Keratinocyte (primary cell): ENCODE data around the gene SMIM38. TPM values are rescaled to one million over a fixed set of nuclear protein-coding genes. Genes with fewer than 3 reads are reported as not detected.
"Not testable (repeated sequence)": the region's sequence is repeated elsewhere in the genome, so short reads cannot be mapped to it uniquely, and the experiment has no call there.

Experiments used
- DNase-seq: peaks from one replicate; pipeline ENCODE4 v3.0.0-alpha.2; 2011; ENCODE audit warnings: low read depth, missing footprints, low spot score
- FAIRE-seq: peaks from 2 replicates; lab custom pipeline; 2011; peaks lifted over from hg19 to GRCh38; lab: Jason Lieb, UNC
- H2AFZ ChIP-seq: 2 replicates; pipeline ENCODE4 v1.6.0; 2012; ENCODE audit warnings: low read length, control low read depth, inconsistent platforms; ENCODE audit not compliant: control insufficient read depth
- H3K27ac ChIP-seq: 2 replicates; pipeline ENCODE4 v1.5.1; 2011; ENCODE audit warnings: low read length; ENCODE audit not compliant: control insufficient read depth, insufficient read depth
- H3K27me3 ChIP-seq: 3 replicates; pipeline ENCODE4 v1.6.0; 2011; ENCODE audit warnings: low read length; ENCODE audit not compliant: control insufficient read depth, insufficient read depth; ENCODE audit errors: extremely low read depth
- H3K36me3 ChIP-seq, 2 experiments: 2 replicates in 1 of 2; 3 replicates in 1 of 2; pipeline ENCODE4 v1.5.1; 2011; ENCODE audit warnings: low read length in 2 of 2, mild to moderate bottlenecking in 1 of 2; ENCODE audit not compliant: control insufficient read depth in 2 of 2, insufficient read depth in 2 of 2; ENCODE audit errors: extremely low read depth in 1 of 2
- H3K4me1 ChIP-seq: 3 replicates; pipeline ENCODE4 v1.5.1; 2011; ENCODE audit warnings: low read length; ENCODE audit not compliant: control insufficient read depth, insufficient read depth; ENCODE audit errors: extremely low read depth
- H3K4me2 ChIP-seq: 3 replicates; pipeline ENCODE4 v1.6.0; 2011; ENCODE audit warnings: low read depth, low read length; ENCODE audit not compliant: control insufficient read depth, insufficient read depth; ENCODE audit errors: extremely low read depth
- H3K4me3 ChIP-seq, 3 experiments: fragments of 200-600 bp in 1 of 3; sonication (generic) in 1 of 3; 2 replicates in 2 of 3; 3 replicates in 1 of 3; pipeline ENCODE4 v1.5.1; 2011 to 2016; ENCODE audit warnings: low read length in 3 of 3, mild to moderate bottlenecking in 3 of 3, control low read depth in 2 of 3, inconsistent platforms in 1 of 3, low read depth in 1 of 3, mixed read lengths in 1 of 3, mixed run types in 1 of 3, moderate library complexity in 1 of 3; ENCODE audit not compliant: control insufficient read depth in 2 of 3, insufficient read depth in 2 of 3; ENCODE audit errors: extremely low read depth in 1 of 3
- H3K79me2 ChIP-seq: 2 replicates; pipeline ENCODE4 v1.6.0; 2012; ENCODE audit warnings: low read length; ENCODE audit not compliant: control insufficient read depth, insufficient read depth
- H3K9ac ChIP-seq: 3 replicates; pipeline ENCODE4 v1.6.0; 2011; ENCODE audit warnings: low read length; ENCODE audit not compliant: control insufficient read depth, insufficient read depth; ENCODE audit errors: extremely low read depth
- H3K9me1 ChIP-seq: 3 replicates; pipeline ENCODE4 v1.6.0; 2011; ENCODE audit warnings: low read length; ENCODE audit not compliant: control insufficient read depth, insufficient read depth; ENCODE audit errors: extremely low read depth
- H3K9me3 ChIP-seq: 2 replicates; pipeline ENCODE4 v1.5.1; 2012; ENCODE audit warnings: low read depth, low read length; ENCODE audit not compliant: control insufficient read depth
- H4K20me1 ChIP-seq: 3 replicates; pipeline ENCODE4 v1.6.0; 2011; ENCODE audit warnings: low read length; ENCODE audit not compliant: control insufficient read depth, insufficient read depth; ENCODE audit errors: extremely low read depth
- CTCF ChIP-seq, 3 experiments: IDR thresholded peaks in 1 of 3; conservative IDR thresholded peaks in 1 of 3; optimal IDR thresholded peaks in 1 of 3; 2 replicates in 2 of 3; 3 replicates in 1 of 3; pipeline versions ENCODE3 to v1.5.1; 2011; ENCODE audit warnings: low read length in 3 of 3, mild to moderate bottlenecking in 3 of 3, moderate library complexity in 2 of 3, control low read depth in 1 of 3, inconsistent platforms in 1 of 3; ENCODE audit not compliant: insufficient read depth in 2 of 3; ENCODE audit errors: extremely low read depth in 1 of 3
- EZH2 ChIP-seq: IDR thresholded peaks from one replicate; pipeline ENCODE4 v1.6.1; 2012; ENCODE audit warnings: inconsistent platforms, mild to moderate bottlenecking, low read length, moderate library complexity
- dilution Hi-C: fragments of 300-500 bp; cut with MboI; formaldehyde crosslinking; loops from one replicate; pipeline ENCODE4 v1.7.0; 2020; ENCODE audit warnings: low sequenced_read_pairs; ENCODE audit not compliant: extremely low pct_ligation_motif_present
- polyA plus RNA-seq, 5 experiments: library from polyadenylated mRNA; depleted of rRNA in 3 of 5; stranded (reverse) in 3 of 5; stranded (forward) in 1 of 5; unstranded in 1 of 5; fragments of >200 nt; gene quantifications; 1 replicate in 1 of 5; 2 replicates in 3 of 5; 3 replicates in 1 of 5; pipeline versions ENCODE4 v1.2.1 to v1.2.3, GENCODE V29; 2011 to 2012; ENCODE audit warnings: missing spikeins in 2 of 5, low read depth in 1 of 5, low replicate concordance in 1 of 5

Gene SMIM38
- polyA plus RNA-seq, 1 donor (not counting 4 experiments of a cell fraction or from before 2014, with no cell fraction given), result not detected

DNA sequence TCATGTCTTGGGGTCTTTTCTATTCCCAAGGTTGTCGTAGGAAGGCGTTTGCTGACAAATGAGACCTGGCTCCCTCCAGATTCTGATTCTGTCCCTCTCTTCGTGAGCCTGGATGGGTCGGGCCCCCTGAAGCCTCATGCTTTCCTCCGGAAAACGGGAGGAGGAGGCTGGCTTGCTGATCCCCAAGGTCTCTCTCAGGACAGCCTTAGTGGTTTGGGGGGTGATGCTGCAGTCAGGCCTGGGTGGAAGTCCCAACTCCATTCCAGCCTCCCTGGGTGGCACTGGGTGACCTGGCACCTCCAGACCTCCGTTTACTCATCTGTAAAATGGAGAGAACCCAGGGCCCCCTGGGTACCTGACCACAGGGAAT lies 23.4 kb upstream of the SMIM38 start:
- dilution Hi-C loops, result no loop called here
- no peaks in the 10 kb centered on the region for H3K27me3 ChIP-seq
- H3K9me1 ChIP-seq, result no peaks in the 10 kb centered on the region
- H3K27ac ChIP-seq, result no peak overlapping the region
- TF ChIP-seq EZH2 (no peak), CTCF (optimal IDR thresholded peaks at IDR 0.05 in 1 of 3, IDR thresholded peaks at IDR 0.05 in 1 of 3, conservative IDR thresholded peaks at IDR 0.05 in 1 of 3; ENCODE audit: extremely low read depth in 1 of 3, insufficient read depth in 2 of 3, low read length in 3 of 3) (no peak)
- no peaks in the 10 kb centered on the region for H3K4me1 ChIP-seq
- no peak overlapping the region for H3K9ac ChIP-seq
- H3K36me3 ChIP-seq, result no peaks in the 10 kb centered on the region
- H3K4me2 ChIP-seq, result no peak overlapping the region
- H2AFZ ChIP-seq, result no peak overlapping the region
- H4K20me1 ChIP-seq, result no peaks in the 10 kb centered on the region
- peaks cover 3% of the 10 kb centered on the region for H3K9me3 ChIP-seq
- H3K4me3 ChIP-seq, result no peak overlapping the region
- H3K79me2 ChIP-seq, result no peaks in the 10 kb centered on the region
- DNase-seq (no peak), FAIRE-seq (no peak)

DNA sequence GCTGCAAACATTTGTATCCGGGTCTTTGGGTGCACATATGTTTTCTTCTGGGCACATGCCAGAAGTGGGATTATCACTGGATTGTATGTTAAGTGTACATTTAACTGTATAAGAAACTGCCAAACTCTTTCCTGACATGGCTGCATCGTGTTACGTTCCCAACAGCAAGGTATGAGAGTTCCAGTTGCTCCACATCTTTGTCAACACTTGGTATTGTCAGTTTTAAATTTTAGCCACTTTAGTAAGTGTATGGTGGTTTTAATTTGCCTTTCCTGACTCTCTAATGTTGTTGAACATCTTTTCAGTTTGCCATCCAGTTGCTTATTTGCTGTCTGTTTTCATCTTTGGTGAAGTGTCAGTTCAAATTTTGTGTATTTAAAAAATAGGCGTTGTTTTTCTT lies 22.5 kb upstream of the SMIM38 start:
- Histone ChIP-seq H3K4me1 (no peaks in the 10 kb centered on the region), H3K9ac (no peak overlapping the region), H3K79me2 (no peaks in the 10 kb centered on the region), H3K9me1 (no peaks in the 10 kb centered on the region), H3K4me2 (no peak overlapping the region), H3K27ac (no peak overlapping the region), H2AFZ (no peak overlapping the region), H3K27me3 (no peaks in the 10 kb centered on the region), H4K20me1 (no peaks in the 10 kb centered on the region), H3K4me3 (no peak overlapping the region), H3K9me3 (no peaks in the 10 kb centered on the region), H3K36me3 (no peaks in the 10 kb centered on the region)
- FAIRE-seq (no peak), DNase-seq (no peak)
- dilution Hi-C loops, result no loop called here
- no peak for TF ChIP-seq EZH2
- no peak for TF ChIP-seq CTCF (optimal IDR thresholded peaks at IDR 0.05 in 1 of 3, IDR thresholded peaks at IDR 0.05 in 1 of 3, conservative IDR thresholded peaks at IDR 0.05 in 1 of 3; ENCODE audit: extremely low read depth in 1 of 3, insufficient read depth in 2 of 3, low read length in 3 of 3)

GRCh38 chr11:69134182-69134581 lies 21.6 kb upstream of the SMIM38 start:
- H3K27ac ChIP-seq, dilution Hi-C loops, H3K79me2 ChIP-seq, H3K9ac ChIP-seq, H3K4me3 ChIP-seq, H3K4me2 ChIP-seq, FAIRE-seq, H3K9me3 ChIP-seq, H3K9me1 ChIP-seq, H3K27me3 ChIP-seq, H3K4me1 ChIP-seq, H2AFZ ChIP-seq, H3K36me3 ChIP-seq, DNase-seq, H4K20me1 ChIP-seq: not testable (repeated sequence)
